WERI-Rb-1 (cell line): ENCODE results near the gene SLC26A6.
A peak's percentile ranks its signal among the peaks of the same experiment; 100 is the strongest.

Experiments
- DNase-seq: peaks from one replicate; pipeline ENCODE4 v3.0.0-alpha.2; 2020
- H3K27ac ChIP-seq: fragments of 250-450 bp; sonication (Bioruptor Pico); 2 replicates; pipeline ENCODE4 v1.5.1; 2020; ENCODE audit warnings: mild to moderate bottlenecking, moderate library complexity
- H3K27me3 ChIP-seq: fragments of 250-450 bp; sonication (Bioruptor Pico); 2 replicates; pipeline ENCODE4 v1.5.1; 2021; ENCODE audit warnings: mild to moderate bottlenecking, low read depth, moderate library complexity; ENCODE audit not compliant: insufficient read depth, severe bottlenecking
- H3K36me3 ChIP-seq: fragments of 250-450 bp; sonication (Bioruptor Pico); 2 replicates; pipeline ENCODE4 v1.5.1; 2020; ENCODE audit warnings: mild to moderate bottlenecking, moderate library complexity
- H3K4me3 ChIP-seq: 2 replicates; pipeline ENCODE4 v1.5.1; 2011; ENCODE audit warnings: low read depth, mild to moderate bottlenecking, control low read depth, low read length
- H3K9me3 ChIP-seq: fragments of 250-450 bp; sonication (Bioruptor Pico); 2 replicates; pipeline ENCODE4 v1.5.1; 2021; ENCODE audit warnings: mild to moderate bottlenecking, moderate library complexity; ENCODE audit not compliant: severe bottlenecking
- CTCF ChIP-seq: IDR thresholded peaks from 2 replicates; pipeline ENCODE4 v1.5.1; 2011; ENCODE audit warnings: low read depth, mild to moderate bottlenecking, control low read depth, inconsistent platforms, low read length

The SLC26A6 gene

DNA sequence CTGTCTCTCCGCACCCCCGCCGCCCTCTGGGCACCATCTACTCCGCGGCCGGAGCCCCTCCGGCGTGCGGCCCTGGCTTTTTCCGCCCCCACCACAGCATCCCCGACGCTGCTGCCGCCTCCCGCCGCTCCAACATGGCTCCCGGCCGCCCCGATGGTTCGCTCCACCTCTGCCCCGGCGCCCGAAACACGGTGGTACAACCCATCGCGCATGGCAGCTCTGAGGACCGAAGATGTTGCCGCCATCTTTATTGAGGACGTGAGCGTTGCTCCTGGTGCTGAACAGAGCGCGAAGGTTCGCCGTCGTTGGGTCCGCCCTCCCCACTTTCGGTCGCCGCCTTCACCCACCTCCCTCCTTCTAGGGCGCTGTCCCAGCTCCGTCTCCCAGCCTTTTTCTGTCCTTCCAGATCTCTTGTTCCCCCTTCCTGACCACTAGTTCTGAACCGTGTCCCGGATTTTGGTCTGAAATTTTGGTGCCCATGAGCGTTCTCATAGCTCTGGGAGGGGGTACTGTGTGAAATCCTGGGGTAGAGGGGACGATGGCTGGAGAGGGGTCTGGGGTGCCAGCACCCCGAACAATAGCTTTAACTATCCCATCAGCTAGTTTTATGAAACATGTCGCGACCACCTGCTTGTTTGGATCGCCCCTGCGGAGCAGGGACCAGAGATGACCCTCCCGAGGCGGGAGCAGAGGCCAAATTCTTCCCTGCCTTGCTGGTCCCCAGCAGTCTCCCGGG lies 27.7 kb upstream of the SLC26A6 start, which contains the start of gene CELSR3:
Gene CELSR3, minus strand, starts transcription at position 134 of the 736 bp plus-strand sequence. CDS start 252 bp downstream, outside the sequence.
- TF ChIP-seq CTCF, result no peak
- Histone ChIP-seq H3K36me3 (peaks cover 59% of the 10 kb centered on the region), H3K9me3 (peaks cover 20% of the 10 kb centered on the region), H3K4me3 (peak within 1 kb of the TSS; percentile 82), H3K27me3 (no peaks in the 10 kb centered on the region), H3K27ac (peak within 1 kb of the TSS; percentile 97)
- DNase-seq, result peak; percentile 90

GRCh38 chr3:48662145-48662752 lies 27.0 kb upstream of the SLC26A6 start:
- DNase-seq, result no peak
- peaks cover 66% of the 10 kb centered on the region for H3K36me3 ChIP-seq
- H3K27ac ChIP-seq, result peak overlapping the region; percentile 97
- peaks cover 20% of the 10 kb centered on the region for H3K9me3 ChIP-seq
- no peaks in the 10 kb centered on the region for H3K27me3 ChIP-seq
- TF ChIP-seq CTCF, result no peak
- peak overlapping the region; percentile 82 for H3K4me3 ChIP-seq

- DNase-seq, result no peak
- Histone ChIP-seq H3K9me3 (peaks cover 20% of the 10 kb centered on the region), H3K36me3 (peaks cover 67% of the 10 kb centered on the region), H3K4me3 (peak overlapping the region; percentile 82), H3K27ac (peak overlapping the region; percentile 97), H3K27me3 (no peaks in the 10 kb centered on the region)
- TF ChIP-seq CTCF, result no peak
These were observed 26.4 kb upstream of the SLC26A6 start for GRCh38 chr3:48661501-48662144.

- Histone ChIP-seq H3K27ac (no peak overlapping the region), H3K4me3 (no peak overlapping the region), H3K36me3 (peaks cover 67% of the 10 kb centered on the region), H3K9me3 (peaks cover 20% of the 10 kb centered on the region), H3K27me3 (no peaks in the 10 kb centered on the region)
- TF ChIP-seq CTCF, result no peak
- DNase-seq, result no peak
These were observed 25.6 kb upstream of the SLC26A6 start for GRCh38 chr3:48660800-48661400.

- H3K9me3 ChIP-seq, result peaks cover 19% of the 10 kb centered on the region
- H3K27me3 ChIP-seq, result no peaks in the 10 kb centered on the region
- no peak for DNase-seq
- no peak overlapping the region for H3K4me3 ChIP-seq
- TF ChIP-seq CTCF, result no peak
- peaks cover 94% of the 10 kb centered on the region for H3K36me3 ChIP-seq
- H3K27ac ChIP-seq, result no peak overlapping the region
These were observed 21.6 kb upstream of the SLC26A6 start for GRCh38 chr3:48656841-48657281.
